Measurements from ENCODE around the gene WDR19.

- TF ChIP-seq CTCF (IDR thresholded peaks at IDR 0.05) (no peak), ZFX (IDR thresholded peaks at IDR 0.05; ENCODE audit: borderline replicate concordance) (no peak)
Measured at GRCh38 chr4:39233783-39234182, 51.5 kb downstream of the WDR19 start.

All from 22Rv1 (cell line).